OCI-LY3 (cell line): ENCODE results near the gene GNGT2.

ENCODE experiments used
- CTCF ChIP-seq: fragments of 200-600, 300-600 bp; sonication (generic); IDR thresholded peaks from 2 replicates; pipeline ENCODE4 v1.5.1; 2014; ENCODE audit warnings: antibody characterized with exemption, low read length, low read depth
- EZH2phosphoT487 ChIP-seq: fragments of 200-600 bp; shearing (Covaris generic); IDR thresholded peaks from 2 replicates; pipeline ENCODE4 v1.6.1; 2018; ENCODE audit warnings: antibody characterized with exemption, mixed run types, low read depth

GRCh38 chr17:49252148-49252695 is 41.8 kb upstream of the GNGT2 start:
- TF ChIP-seq CTCF = no peak
- no peak for TF ChIP-seq EZH2phosphoT487
